Glomerular visceral epithelial cell (primary cell): ENCODE results near the gene PHLDA3.
"Not testable (repeated sequence)": the region's sequence is repeated elsewhere in the genome, so short reads cannot be mapped to it uniquely, and the experiment has no call there.

Source experiments
- DNase-seq: peaks from one replicate; pipeline ENCODE4 v3.0.0-alpha.2; 2016; ENCODE audit errors: extremely low spot score

The PHLDA3 gene

GRCh38 chr1:201503397-201504176, 34.6 kb upstream of the PHLDA3 start:
- peak; percentile 88 for DNase-seq

GRCh38 chr1:201502511-201502857, 33.5 kb upstream of the PHLDA3 start:
- no peak for DNase-seq

GRCh38 chr1:201501812-201502510, 33.0 kb upstream of the PHLDA3 start:
- DNase-seq, result no peak

GRCh38 chr1:201501144-201501543, 32.2 kb upstream of the PHLDA3 start:
- DNase-seq, result no peak

GRCh38 chr1:201500670-201501120, 31.7 kb upstream of the PHLDA3 start:
- DNase-seq, result no peak

- no peak for DNase-seq
Measured at GRCh38 chr1:201499795-201500669, 31.0 kb upstream of the PHLDA3 start.

GRCh38 chr1:201499191-201499590, 30.2 kb upstream of the PHLDA3 start:
- no peak for DNase-seq

GRCh38 chr1:201498621-201499020, 29.6 kb upstream of the PHLDA3 start:
- DNase-seq, result no peak

GRCh38 chr1:201497935-201498509, 29.0 kb upstream of the PHLDA3 start:
- no peak for DNase-seq

GRCh38 chr1:201496296-201496690, 27.3 kb upstream of the PHLDA3 start:
- DNase-seq, result no peak

GRCh38 chr1:201495551-201496295, 26.7 kb upstream of the PHLDA3 start:
- DNase-seq, result no peak

GRCh38 chr1:201493757-201494617, 25.0 kb upstream of the PHLDA3 start:
- DNase-seq, result no peak

- not testable (repeated sequence) for DNase-seq
Measured at GRCh38 chr1:201493026-201493656, 24.2 kb upstream of the PHLDA3 start.

- no peak for DNase-seq
Measured at GRCh38 chr1:201491896-201492511, 23.0 kb upstream of the PHLDA3 start.

GRCh38 chr1:201490708-201491131, 21.7 kb upstream of the PHLDA3 start:
- DNase-seq, result no peak

GRCh38 chr1:201489643-201490261, 20.8 kb upstream of the PHLDA3 start:
- no peak for DNase-seq

GRCh38 chr1:201488830-201489589, 20.0 kb upstream of the PHLDA3 start:
- peak; percentile 96 for DNase-seq

- no peak for DNase-seq
Measured at GRCh38 chr1:201487742-201488141, 18.8 kb upstream of the PHLDA3 start.
